H1 (cell line): ENCODE measurements around the gene CNR2. TPM values are rescaled to one million over a fixed set of nuclear protein-coding genes. Genes with fewer than 3 reads are reported as not detected.
A peak's percentile ranks its signal among the peaks of the same experiment; 100 is the strongest.

Source experiments
- CTCF ChIA-PET: fragments of 300-600 bp; sonication (Branson Sonifier 250); formaldehyde crosslinking; loops from one replicate; lab custom pipeline; 2021; ENCODE audit not compliant: partially characterized antibody; lab: Charles Lee
- POLR2A ChIA-PET: fragments of 300-600 bp; sonication (Branson Sonifier 250); formaldehyde crosslinking; loops from one replicate; lab custom pipeline; 2021; ENCODE audit warnings: inconsistent platforms; ENCODE audit not compliant: partially characterized antibody; lab: Charles Lee
- DNase-seq, 2 experiments: peaks; one replicate each; pipeline versions ENCODE4 v3.0.0 to v3.0.0-alpha.2; 2010 to 2022; ENCODE audit warnings: low spot score in 2 of 2, low read depth in 1 of 2, mixed read lengths in 1 of 2
- FAIRE-seq: peaks from 2 replicates; lab custom pipeline; 2011; peaks lifted over from hg19 to GRCh38; lab: Jason Lieb, UNC
- H2AFZ ChIP-seq: 2 replicates; pipeline ENCODE4 v1.8.1; 2012; ENCODE audit warnings: low read length, inconsistent platforms
- H2AK5ac ChIP-seq: 2 replicates; pipeline ENCODE4 v1.6.1; 2013; ENCODE audit warnings: low read depth, low read length
- H2BK120ac ChIP-seq: replicated peaks from 2 replicates; pipeline ENCODE3; 2013; ENCODE audit warnings: low read depth, low read length, inconsistent platforms
- H2BK12ac ChIP-seq: 2 replicates; pipeline ENCODE4 v1.6.1; 2013; ENCODE audit warnings: low read depth, low read length
- H2BK15ac ChIP-seq: 2 replicates; pipeline ENCODE4 v1.6.1; 2013; ENCODE audit warnings: low read length
- H2BK20ac ChIP-seq: 2 replicates; pipeline ENCODE4 v1.6.1; 2013; ENCODE audit warnings: low read length
- H2BK5ac ChIP-seq: 2 replicates; pipeline ENCODE4 v1.6.1; 2013; ENCODE audit warnings: low read depth, low read length
- H3K14ac ChIP-seq: 2 replicates; pipeline ENCODE4 v1.6.1; 2013; ENCODE audit warnings: inconsistent platforms; ENCODE audit not compliant: insufficient read length
- H3K18ac ChIP-seq: 2 replicates; pipeline ENCODE4 v1.6.1; 2013; ENCODE audit warnings: low read length; ENCODE audit errors: extremely low read depth
- H3K23ac ChIP-seq: 2 replicates; pipeline ENCODE4 v1.6.1; 2013; ENCODE audit warnings: inconsistent platforms; ENCODE audit not compliant: insufficient read length
- H3K23me2 ChIP-seq: 2 replicates; pipeline ENCODE4 v1.6.1; 2013; ENCODE audit warnings: low read depth, low read length
- H3K27ac ChIP-seq: 2 replicates; pipeline ENCODE4 v1.6.1; 2011; ENCODE audit warnings: low read depth, low read length, inconsistent platforms
- H3K27me3 ChIP-seq, 4 experiments: replicated peaks in 1 of 4; 1 replicate in 1 of 4; 2 replicates in 3 of 4; pipeline versions ENCODE4 v1.6.1 to v1.8.1; 2011 to 2013; ENCODE audit warnings: low read length in 3 of 4, mild to moderate bottlenecking in 3 of 4, inconsistent platforms in 2 of 4, mixed read lengths in 2 of 4, moderate library complexity in 1 of 4; ENCODE audit not compliant: control insufficient read depth in 3 of 4, insufficient read depth in 3 of 4; ENCODE audit errors: extremely low read depth in 1 of 4
- H3K36me3 ChIP-seq, 4 experiments: 2 replicates each; pipeline versions ENCODE4 v1.6.1 to v1.8.1; 2011 to 2013; ENCODE audit warnings: mild to moderate bottlenecking in 4 of 4, low read length in 3 of 4, moderate library complexity in 2 of 4, control low read depth in 1 of 4, inconsistent platforms in 1 of 4; ENCODE audit not compliant: insufficient read depth in 4 of 4, control insufficient read depth in 2 of 4
- H3K4ac ChIP-seq: replicated peaks from 2 replicates; pipeline ENCODE3; 2013; ENCODE audit warnings: low read length, low read depth, mixed read lengths, inconsistent platforms; ENCODE audit not compliant: insufficient read length
- H3K4me1 ChIP-seq, 4 experiments: replicated peaks in 1 of 4; 1 replicate in 1 of 4; 2 replicates in 3 of 4; pipeline versions ENCODE4 v1.6.1 to v1.8.1; 2011 to 2013; ENCODE audit warnings: low read length in 3 of 4, inconsistent platforms in 2 of 4, mixed read lengths in 1 of 4; ENCODE audit not compliant: insufficient read depth in 4 of 4, control insufficient read depth in 3 of 4
- H3K4me2 ChIP-seq, 2 experiments: 2 replicates each; pipeline versions ENCODE4 v1.6.1 to v1.8.1; 2011 to 2013; ENCODE audit warnings: low read depth in 2 of 2, low read length in 2 of 2, control low read depth in 1 of 2, inconsistent platforms in 1 of 2, mild to moderate bottlenecking in 1 of 2; ENCODE audit not compliant: insufficient read depth in 1 of 2
- H3K4me3 ChIP-seq, 4 experiments: fragments of 200-600, 300-600 bp in 1 of 4; sonication (generic), shearing (Covaris generic), sonication (Bioruptor Twin) in 1 of 4; 2 replicates each; pipeline versions ENCODE4 v1.5.1 to v1.8.1; 2011 to 2016; ENCODE audit warnings: low read length in 4 of 4, low read depth in 3 of 4, control low read depth in 2 of 4, inconsistent platforms in 2 of 4, mild to moderate bottlenecking in 2 of 4, mixed read lengths in 1 of 4, moderate library complexity in 1 of 4; ENCODE audit not compliant: insufficient read depth in 2 of 4; ENCODE audit errors: extremely low read depth in 1 of 4
- H3K56ac ChIP-seq: replicated peaks from 2 replicates; pipeline ENCODE3; 2013; ENCODE audit warnings: low read depth, mild to moderate bottlenecking, mixed read lengths, low read length, inconsistent platforms; ENCODE audit not compliant: insufficient read length
- H3K79me1 ChIP-seq: 2 replicates; pipeline ENCODE4 v1.6.1; 2013; ENCODE audit warnings: low read depth, low read length, control low read depth
- H3K79me2 ChIP-seq, 2 experiments: 2 replicates each; pipeline versions ENCODE4 v1.6.1 to v1.8.1; 2012 to 2013; ENCODE audit warnings: low read length in 2 of 2, mild to moderate bottlenecking in 2 of 2, inconsistent platforms in 1 of 2; ENCODE audit not compliant: insufficient read depth in 2 of 2, control insufficient read depth in 1 of 2
- H3K9ac ChIP-seq, 4 experiments: replicated peaks in 1 of 4; 1 replicate in 1 of 4; 2 replicates in 3 of 4; pipeline versions ENCODE4 v1.6.1 to v1.8.1; 2011 to 2013; ENCODE audit warnings: low read depth in 3 of 4, low read length in 3 of 4, control low read depth in 2 of 4, mild to moderate bottlenecking in 2 of 4, moderate library complexity in 2 of 4, inconsistent platforms in 1 of 4; ENCODE audit errors: extremely low read depth in 1 of 4
- H3K9me3 ChIP-seq, 2 experiments: 2 replicates each; pipeline versions ENCODE4 v1.6.1 to v1.8.1; 2012 to 2013; ENCODE audit warnings: mild to moderate bottlenecking in 2 of 2, moderate library complexity in 2 of 2, control low read depth in 1 of 2, inconsistent platforms in 1 of 2, low read depth in 1 of 2, low read length in 1 of 2, mixed read lengths in 1 of 2; ENCODE audit not compliant: insufficient read depth in 2 of 2
- H4K20me1 ChIP-seq, 2 experiments: replicated peaks in 1 of 2; 2 replicates each; pipeline versions ENCODE3 to v1.8.1; 2011 to 2013; ENCODE audit warnings: inconsistent platforms in 2 of 2, low read length in 2 of 2, mild to moderate bottlenecking in 1 of 2; ENCODE audit not compliant: insufficient read depth in 2 of 2, control insufficient read depth in 1 of 2
- H4K5ac ChIP-seq: 2 replicates; pipeline ENCODE4 v1.6.1; 2013; ENCODE audit warnings: low read length, low read depth, mixed read lengths, inconsistent platforms; ENCODE audit not compliant: insufficient read length
- H4K8ac ChIP-seq: 2 replicates; pipeline ENCODE4 v1.8.0; 2013; ENCODE audit warnings: mild to moderate bottlenecking, moderate library complexity, low read length, inconsistent platforms; ENCODE audit not compliant: insufficient read depth; ENCODE audit errors: extremely low read depth
- H4K91ac ChIP-seq: replicated peaks from 2 replicates; pipeline ENCODE3; 2013; ENCODE audit warnings: low read length, mixed read lengths, inconsistent platforms; ENCODE audit not compliant: insufficient read length
- EZH2 ChIP-seq: fragments of 200-600 bp; sonication (generic); IDR thresholded peaks from 2 replicates; pipeline ENCODE4 v1.7.1; 2012; ENCODE audit warnings: low read depth, mild to moderate bottlenecking, moderate library complexity, low read length, inconsistent platforms; ENCODE audit not compliant: severe bottlenecking
- NANOG ChIP-seq: IDR thresholded peaks from 2 replicates; pipeline ENCODE4 v1.6.1; 2011; ENCODE audit warnings: low read length, low read depth, mild to moderate bottlenecking, inconsistent platforms; ENCODE audit not compliant: insufficient read depth, poor library complexity, severe bottlenecking
- RBBP5 ChIP-seq: IDR thresholded peaks from 2 replicates; pipeline ENCODE4 v1.7.1; 2012; ENCODE audit warnings: low read depth, mild to moderate bottlenecking, inconsistent platforms, low read length, moderate library complexity, borderline replicate concordance
- RFX5 ChIP-seq: IDR thresholded peaks from 2 replicates; pipeline ENCODE4 v1.6.1; 2011; ENCODE audit warnings: low read depth, low read length, improper control_type of control experiment, borderline replicate concordance
- RNF2 ChIP-seq: fragments of 200-900, 300-1000 bp; sonication (generic); IDR thresholded peaks from 2 replicates; pipeline ENCODE4 v1.7.1; 2016; ENCODE audit warnings: borderline replicate concordance, low read depth, mild to moderate bottlenecking, antibody characterized with exemption, low read length; ENCODE audit not compliant: poor library complexity, severe bottlenecking; ENCODE audit errors: missing control alignments
- SP2 ChIP-seq: IDR thresholded peaks from 2 replicates; pipeline ENCODE4 v1.6.1; 2012; ENCODE audit warnings: mild to moderate bottlenecking, low read length, inconsistent platforms
- SUZ12 ChIP-seq: fragments of 200-600 bp; sonication (generic); IDR thresholded peaks from 2 replicates; pipeline ENCODE4 v1.6.1; 2012; ENCODE audit warnings: mild to moderate bottlenecking, inconsistent platforms, low read length, moderate library complexity, mixed read lengths
- WGBS, 2 experiments: shearing (Covaris generic) in 1 of 2; methylation state at CpG; one replicate each; pipeline versions ENCODE4 v1.1.6 to v1.1.7; 2013 to 2015; ENCODE audit warnings: low lambda C conversion rate in 2 of 2, mixed read lengths in 2 of 2, inconsistent platforms in 1 of 2, low coverage in 1 of 2, missing lambda C conversion rate in 1 of 2; ENCODE audit not compliant: insufficient replicate concordance in 2 of 2, insufficient coverage in 1 of 2, insufficient read length in 1 of 2; ENCODE audit errors: extremely low coverage in 1 of 2, missing lambda C conversion rate in 1 of 2; 5-methylcytosine and 5-hydroxymethylcytosine counted together
- polyA plus RNA-seq, 7 experiments: library from polyadenylated mRNA; depleted of rRNA in 3 of 7; stranded (reverse) in 5 of 7; unstranded in 2 of 7; fragments of >200 nt in 5 of 7; fragments of 200-250 nt in 2 of 7; gene quantifications; 1 replicate in 5 of 7; 2 replicates in 1 of 7; 4 replicates in 1 of 7; pipeline versions ENCODE4 v1.2.1 to v1.2.3, GENCODE V29; 2011 to 2013; ENCODE audit warnings: missing spikeins in 2 of 7, mixed read lengths in 2 of 7
- total RNA-seq: library from RNA; stranded (reverse); fragmentation: NEBNext Ultra II Directional; extraction: Animal tissue kit (Norgen Biotek cat#: 25700); gene quantifications from 2 replicates; pipeline ENCODE4 v1.2.1, GENCODE V29; 2021
- TF ChIP-seq, protein P1 (sequence below): IDR thresholded peaks from 2 replicates; pipeline ENCODE4 v1.6.1; 2011; ENCODE audit warnings: low read length, improper control_type of control experiment

The CNR2 gene
- total and polyA plus RNA-seq, 2 of the 8 experiments (the other 6 are each of a cell fraction or from before 2014, with no cell fraction given): not detected

DNA sequence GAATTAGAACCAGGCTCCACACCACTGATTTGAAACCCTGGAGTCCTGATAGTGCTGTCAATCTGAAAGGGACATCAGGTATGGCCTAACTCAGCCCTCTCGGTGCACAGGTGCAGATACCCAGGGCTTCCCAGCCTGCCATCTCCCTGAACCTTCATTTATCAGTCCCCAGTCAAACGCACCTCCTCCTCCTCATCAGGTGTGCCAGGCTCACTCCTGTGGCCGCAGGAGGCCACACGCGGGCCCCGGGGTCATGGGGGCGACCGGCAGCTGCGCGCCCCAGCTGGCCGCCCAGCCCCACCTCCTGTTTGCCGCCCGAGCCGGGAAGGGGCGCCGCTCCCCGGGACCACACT lies 45.6 kb downstream of the CNR2 start:
- no peak overlapping the region; a peak in 1 of 7 replicates for H3K9ac ChIP-seq
- peaks cover 6 to 28% (median 19%) of the 10 kb centered on the region in 4 experiments for H3K27me3 ChIP-seq
- no peaks in the 10 kb centered on the region for H3K79me2 ChIP-seq
- H3K23me2 ChIP-seq: peaks cover 7% of the 10 kb centered on the region
- no peak overlapping the region for H3K18ac ChIP-seq
- H3K9me3 ChIP-seq: no peaks in the 10 kb centered on the region
- no peak overlapping the region for H3K14ac ChIP-seq
- POLR2A ChIA-PET: interaction anchor here (0.5 to 1.2 kb wide), 3 partner anchors 13 to 92 kb away, joined by 3 read pairs; partner anchors contain the start of gene PNRC2
- peak overlapping the region; percentile 79 to 89 for H3K4me2 ChIP-seq
- no peak overlapping the region for H2AK5ac ChIP-seq
- no peak overlapping the region for H2BK15ac ChIP-seq
- H3K4me1 ChIP-seq: no peaks in the 10 kb centered on the region; a peak in 1 of 7 replicates
- no peak overlapping the region for H3K56ac ChIP-seq
- DNase-seq (peak in 1 of 2 experiments; percentile 66), FAIRE-seq (no peak)
- no peak overlapping the region for H4K5ac ChIP-seq
- H2AFZ ChIP-seq: peak overlapping the region; percentile 85; the same call in 1 of the 2 replicates
- H4K20me1 ChIP-seq: no peaks in the 10 kb centered on the region
- no peaks in the 10 kb centered on the region for H3K79me1 ChIP-seq
- H2BK12ac ChIP-seq: no peak overlapping the region
- no peak overlapping the region for H2BK20ac ChIP-seq
- CTCF ChIA-PET: interaction anchor here (0.5 to 2.2 kb wide), 4 partner anchors 10 to 74 kb away, joined by 3 to 5 read pairs (median 3); no protein-coding TSS in a partner anchor
- H2BK5ac ChIP-seq: no peak overlapping the region
- no peak overlapping the region for H3K27ac ChIP-seq
- no peak overlapping the region for H3K23ac ChIP-seq
- peak overlapping the region; percentile 58 to 75 (median 70) for H3K4me3 ChIP-seq
- H2BK120ac ChIP-seq: no peak overlapping the region
- H3K36me3 ChIP-seq: no peaks in the 10 kb centered on the region
- H3K4ac ChIP-seq: no peak overlapping the region
- 1% methylated on average over 9 of the region's 17 CpGs; no CpG with 5 or more reads in 1 of the 2 experiments for WGBS, 2 experiments
- no peak overlapping the region for H4K8ac ChIP-seq
- no peak overlapping the region for H4K91ac ChIP-seq
- TF ChIP-seq RFX5 (no peak), RBBP5 (no peak), SP2 (no peak), EZH2 (peak; percentile 60), RNF2 (no peak), SUZ12 (peak; percentile 30), NANOG (no peak)
- TF ChIP-seq, protein P1, sequence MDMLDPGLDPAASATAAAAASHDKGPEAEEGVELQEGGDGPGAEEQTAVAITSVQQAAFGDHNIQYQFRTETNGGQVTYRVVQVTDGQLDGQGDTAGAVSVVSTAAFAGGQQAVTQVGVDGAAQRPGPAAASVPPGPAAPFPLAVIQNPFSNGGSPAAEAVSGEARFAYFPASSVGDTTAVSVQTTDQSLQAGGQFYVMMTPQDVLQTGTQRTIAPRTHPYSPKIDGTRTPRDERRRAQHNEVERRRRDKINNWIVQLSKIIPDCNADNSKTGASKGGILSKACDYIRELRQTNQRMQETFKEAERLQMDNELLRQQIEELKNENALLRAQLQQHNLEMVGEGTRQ: no peak
